GM12865 (cell line): ENCODE data around the gene MAPK8.

Experiments used
- DNase-seq: peaks from one replicate; pipeline ENCODE4 v3.0.0; 2010; ENCODE audit warnings: low read depth
- H3K4me3 ChIP-seq: 2 replicates; pipeline ENCODE4 v1.5.1; 2011; ENCODE audit warnings: mild to moderate bottlenecking, low read depth, low read length, control low read depth
- CTCF ChIP-seq: IDR thresholded peaks from 2 replicates; pipeline ENCODE4 v1.5.1; 2011; ENCODE audit warnings: low read length, control low read depth, low read depth, inconsistent platforms; ENCODE audit not compliant: insufficient read depth; ENCODE audit errors: missing control alignments

MAPK8 gene

GRCh38 chr10:48458662-48459048 is 152.2 kb downstream of the MAPK8 start:
- no peak for DNase-seq
- no peak overlapping the region for H3K4me3 ChIP-seq
- TF ChIP-seq CTCF: no peak

GRCh38 chr10:48459270-48460150 is 153.0 kb downstream of the MAPK8 start:
- H3K4me3 ChIP-seq: no peak overlapping the region
- no peak for TF ChIP-seq CTCF
- DNase-seq: no peak

- no peak for TF ChIP-seq CTCF
- H3K4me3 ChIP-seq: no peak overlapping the region
- no peak for DNase-seq
These were observed 153.7 kb downstream of the MAPK8 start for GRCh38 chr10:48460182-48460581.

GRCh38 chr10:48461623-48462481 is 155.4 kb downstream of the MAPK8 start:
- no peak overlapping the region for H3K4me3 ChIP-seq
- no peak for DNase-seq
- TF ChIP-seq CTCF: no peak

- H3K4me3 ChIP-seq: no peak overlapping the region
- TF ChIP-seq CTCF: no peak
- DNase-seq: no peak
These were observed 156.1 kb downstream of the MAPK8 start for GRCh38 chr10:48462482-48463020.

GRCh38 chr10:48463318-48464003 is 157.0 kb downstream of the MAPK8 start:
- no peak for TF ChIP-seq CTCF
- H3K4me3 ChIP-seq: no peak overlapping the region
- no peak for DNase-seq
